GM23338 (cell line): ENCODE measurements around the gene MYO3B. TPM values are rescaled to one million over a fixed set of nuclear protein-coding genes. Genes with fewer than 3 reads are reported as not detected.

Experiments used
- ATAC-seq: fragments of 200-7000 bp; cut with Tn5 transposase; 3 replicates; pipeline ENCODE4 v1.9.1; 2020
- DNase-seq: peaks from one replicate; pipeline ENCODE4 v3.0.0-alpha.2; 2015; ENCODE audit warnings: low spot score
- H2AFZ ChIP-seq: fragments of 200-600 bp; sonication (generic); 2 replicates; pipeline ENCODE4 v1.8.0; 2016; ENCODE audit warnings: antibody characterized with exemption, mild to moderate bottlenecking, moderate library complexity
- H3F3A ChIP-seq: fragments of 200-600 bp; sonication (generic); replicated peaks from 2 replicates; pipeline ENCODE4 v1.8.0; 2017; ENCODE audit warnings: antibody characterized with exemption, mixed run types, low read depth
- H3K27ac ChIP-seq: fragments of 200-600 bp; sonication (generic); 2 replicates; pipeline ENCODE4 v1.6.1; 2016; ENCODE audit warnings: low read depth
- H3K27me3 ChIP-seq: fragments of 200-600 bp; sonication (generic); 2 replicates; pipeline ENCODE4 v1.8.0; 2016; ENCODE audit warnings: mild to moderate bottlenecking, mixed run types, moderate library complexity; ENCODE audit not compliant: insufficient read depth
- H3K36me3 ChIP-seq: fragments of 200-600 bp; sonication (generic); 2 replicates; pipeline ENCODE4 v1.8.0; 2016; ENCODE audit warnings: mild to moderate bottlenecking; ENCODE audit not compliant: insufficient read depth
- H3K4me1 ChIP-seq: fragments of 200-600 bp; sonication (generic); 2 replicates; pipeline ENCODE4 v1.8.0; 2016; ENCODE audit warnings: mild to moderate bottlenecking, moderate library complexity; ENCODE audit not compliant: insufficient read depth
- H3K4me2 ChIP-seq: fragments of 200-600 bp; sonication (generic); 2 replicates; pipeline ENCODE4 v1.7.1; 2017; ENCODE audit warnings: mixed run types
- H3K4me3 ChIP-seq: fragments of 200-600 bp; sonication (generic); 2 replicates; pipeline ENCODE4 v1.6.1; 2016; ENCODE audit warnings: mixed run types
- H3K79me2 ChIP-seq: fragments of 200-600 bp; sonication (generic); replicated peaks from 2 replicates; pipeline ENCODE4 v1.8.0; 2017; ENCODE audit warnings: mild to moderate bottlenecking; ENCODE audit not compliant: insufficient read depth
- H3K9me2 ChIP-seq: fragments of 200-600 bp; sonication (generic); 2 replicates; pipeline ENCODE4 v1.8.0; 2017; ENCODE audit not compliant: insufficient read depth
- H4K20me1 ChIP-seq: fragments of 200-600 bp; sonication (generic); replicated peaks from 2 replicates; pipeline ENCODE4 v1.8.0; 2017; ENCODE audit warnings: mild to moderate bottlenecking; ENCODE audit not compliant: insufficient read depth
- H3K27ac Mint-ChIP-seq: 2 replicates; pipeline ENCODE4 v1.8.0; 2020; ENCODE audit warnings: inconsistent platforms, mild to moderate bottlenecking, moderate library complexity, mixed read lengths
- H3K27me3 Mint-ChIP-seq: 3 replicates; pipeline ENCODE4 v1.8.0; 2022; ENCODE audit warnings: low read depth, mild to moderate bottlenecking, moderate library complexity, mixed read lengths, inconsistent platforms; ENCODE audit not compliant: insufficient read depth, poor library complexity
- H3K36me3 Mint-ChIP-seq: 3 replicates; pipeline ENCODE4 v1.8.0; 2021; ENCODE audit warnings: low read depth, mild to moderate bottlenecking, inconsistent platforms, moderate library complexity, mixed read lengths
- H3K4me1 Mint-ChIP-seq: 3 replicates; pipeline ENCODE4 v1.8.0; 2020; ENCODE audit warnings: mild to moderate bottlenecking, inconsistent platforms, mixed read lengths
- H3K4me3 Mint-ChIP-seq: 3 replicates; pipeline ENCODE4 v1.8.0; 2021; ENCODE audit warnings: moderate library complexity, mild to moderate bottlenecking, inconsistent platforms, mixed read lengths
- H3K9me3 Mint-ChIP-seq: 3 replicates; pipeline ENCODE4 v1.8.0; 2020; ENCODE audit warnings: moderate library complexity, mild to moderate bottlenecking, inconsistent platforms, mixed read lengths
- CREB1 ChIP-seq: fragments of 250-450 bp; sonication (Bioruptor Pico); IDR thresholded peaks from 2 replicates; pipeline ENCODE4 v1.5.0; 2020; ENCODE audit warnings: low read depth, mild to moderate bottlenecking, moderate library complexity
- EZH2phosphoT487 ChIP-seq: fragments of 200-600 bp; sonication (generic); IDR thresholded peaks from one replicate; pipeline ENCODE4 v1.8.1; 2018; ENCODE audit warnings: antibody characterized with exemption; ENCODE audit not compliant: unreplicated experiment
- NANOG ChIP-seq: IDR thresholded peaks from 2 replicates; pipeline ENCODE4 v1.6.1; 2016; ENCODE audit warnings: antibody characterized with exemption, borderline replicate concordance
- ZNF114 ChIP-seq: fragments of 250-450 bp; sonication (Bioruptor Pico); IDR thresholded peaks from 2 replicates; pipeline ENCODE4 v1.5.0; 2020; ENCODE audit warnings: mild to moderate bottlenecking, moderate library complexity
- polyA plus RNA-seq: library from polyadenylated mRNA; unstranded; fragments of >200 nt; fragmentation: Nextera tagmentation; extraction: Ambion mirVana; gene quantifications from 2 replicates; pipeline ENCODE4 v1.2.1, GENCODE V29; 2016
- total RNA-seq: library from RNA; depleted of rRNA; stranded (reverse); fragments of >200 nt; shearing (Covaris generic); gene quantifications from 2 replicates; pipeline ENCODE4 v1.2.3, GENCODE V29; 2014
- TF ChIP-seq, protein P1 (sequence below): fragments of 250-450 bp; sonication (Bioruptor Pico); IDR thresholded peaks from 2 replicates; pipeline ENCODE4 v1.5.0; 2020; ENCODE audit warnings: mild to moderate bottlenecking, moderate library complexity
- TF ChIP-seq, protein P2 (sequence below): IDR thresholded peaks from one replicate; pipeline ENCODE4 v1.6.1; 2018; ENCODE audit warnings: antibody characterized with exemption; ENCODE audit not compliant: unreplicated experiment
- TF ChIP-seq, protein P3 (sequence below), 2 experiments: fragments of 200-600 bp in 1 of 2; sonication (generic) in 1 of 2; conservative IDR thresholded peaks; 2 replicates each; pipeline versions ENCODE4 v1.5.1 to v1.6.1; 2016 to 2017; ENCODE audit warnings: antibody characterized with exemption in 2 of 2, low read depth in 2 of 2, mild to moderate bottlenecking in 2 of 2, moderate library complexity in 1 of 2

Gene MYO3B
- total and polyA plus RNA-seq, 2 experiments from 2014 or later, result 0.42 TPM; not detected in 1

DNA sequence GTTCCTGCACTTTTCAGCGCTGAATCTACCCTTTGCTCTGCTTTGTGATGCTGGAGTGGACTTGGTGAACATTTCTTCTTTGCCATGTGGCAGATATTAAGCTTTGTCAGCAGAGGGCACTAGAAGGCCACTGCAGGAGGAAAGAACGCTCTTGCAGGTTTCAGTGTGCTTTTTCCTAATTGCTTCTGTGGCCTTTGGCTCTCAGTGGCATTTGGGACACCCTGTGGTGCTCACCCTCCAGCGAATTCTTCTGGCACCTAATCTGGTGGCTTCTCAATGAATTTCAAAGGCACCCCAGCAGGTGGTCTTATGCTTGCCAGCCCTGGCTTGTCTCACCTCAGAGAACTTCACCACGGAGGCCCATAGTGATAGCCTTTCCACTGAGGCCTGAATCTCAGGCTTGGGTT lies 146.7 kb downstream of the MYO3B start:
- Histone ChIP-seq H3K79me2 (no peaks in the 10 kb centered on the region), H2AFZ (no peak overlapping the region), H3K27ac (no peak overlapping the region), H3K4me1 (no peaks in the 10 kb centered on the region; the same call in none of the 2 replicates), H3K9me2 (no peaks in the 10 kb centered on the region), H3K4me2 (no peak overlapping the region), H4K20me1 (no peaks in the 10 kb centered on the region), H3K27me3 (no peaks in the 10 kb centered on the region), H3K36me3 (no peaks in the 10 kb centered on the region; the same call in 1 of the 2 replicates), H3K4me3 (no peak overlapping the region), H3F3A (no peaks in the 10 kb centered on the region)
- ATAC-seq, result peak; percentile 94
- no peak overlapping the region for H3K27ac Mint-ChIP-seq
- H3K4me3 Mint-ChIP-seq, result no peak overlapping the region
- H3K4me1 Mint-ChIP-seq, result peaks cover 6% of the 10 kb centered on the region
- peaks cover 14% of the 10 kb centered on the region; the same call in 2 of the 3 replicates for H3K36me3 Mint-ChIP-seq
- H3K9me3 Mint-ChIP-seq, result peaks cover 15% of the 10 kb centered on the region
- peaks cover 4% of the 10 kb centered on the region for H3K27me3 Mint-ChIP-seq
- peak; percentile 86 for DNase-seq
- TF ChIP-seq, protein P1, sequence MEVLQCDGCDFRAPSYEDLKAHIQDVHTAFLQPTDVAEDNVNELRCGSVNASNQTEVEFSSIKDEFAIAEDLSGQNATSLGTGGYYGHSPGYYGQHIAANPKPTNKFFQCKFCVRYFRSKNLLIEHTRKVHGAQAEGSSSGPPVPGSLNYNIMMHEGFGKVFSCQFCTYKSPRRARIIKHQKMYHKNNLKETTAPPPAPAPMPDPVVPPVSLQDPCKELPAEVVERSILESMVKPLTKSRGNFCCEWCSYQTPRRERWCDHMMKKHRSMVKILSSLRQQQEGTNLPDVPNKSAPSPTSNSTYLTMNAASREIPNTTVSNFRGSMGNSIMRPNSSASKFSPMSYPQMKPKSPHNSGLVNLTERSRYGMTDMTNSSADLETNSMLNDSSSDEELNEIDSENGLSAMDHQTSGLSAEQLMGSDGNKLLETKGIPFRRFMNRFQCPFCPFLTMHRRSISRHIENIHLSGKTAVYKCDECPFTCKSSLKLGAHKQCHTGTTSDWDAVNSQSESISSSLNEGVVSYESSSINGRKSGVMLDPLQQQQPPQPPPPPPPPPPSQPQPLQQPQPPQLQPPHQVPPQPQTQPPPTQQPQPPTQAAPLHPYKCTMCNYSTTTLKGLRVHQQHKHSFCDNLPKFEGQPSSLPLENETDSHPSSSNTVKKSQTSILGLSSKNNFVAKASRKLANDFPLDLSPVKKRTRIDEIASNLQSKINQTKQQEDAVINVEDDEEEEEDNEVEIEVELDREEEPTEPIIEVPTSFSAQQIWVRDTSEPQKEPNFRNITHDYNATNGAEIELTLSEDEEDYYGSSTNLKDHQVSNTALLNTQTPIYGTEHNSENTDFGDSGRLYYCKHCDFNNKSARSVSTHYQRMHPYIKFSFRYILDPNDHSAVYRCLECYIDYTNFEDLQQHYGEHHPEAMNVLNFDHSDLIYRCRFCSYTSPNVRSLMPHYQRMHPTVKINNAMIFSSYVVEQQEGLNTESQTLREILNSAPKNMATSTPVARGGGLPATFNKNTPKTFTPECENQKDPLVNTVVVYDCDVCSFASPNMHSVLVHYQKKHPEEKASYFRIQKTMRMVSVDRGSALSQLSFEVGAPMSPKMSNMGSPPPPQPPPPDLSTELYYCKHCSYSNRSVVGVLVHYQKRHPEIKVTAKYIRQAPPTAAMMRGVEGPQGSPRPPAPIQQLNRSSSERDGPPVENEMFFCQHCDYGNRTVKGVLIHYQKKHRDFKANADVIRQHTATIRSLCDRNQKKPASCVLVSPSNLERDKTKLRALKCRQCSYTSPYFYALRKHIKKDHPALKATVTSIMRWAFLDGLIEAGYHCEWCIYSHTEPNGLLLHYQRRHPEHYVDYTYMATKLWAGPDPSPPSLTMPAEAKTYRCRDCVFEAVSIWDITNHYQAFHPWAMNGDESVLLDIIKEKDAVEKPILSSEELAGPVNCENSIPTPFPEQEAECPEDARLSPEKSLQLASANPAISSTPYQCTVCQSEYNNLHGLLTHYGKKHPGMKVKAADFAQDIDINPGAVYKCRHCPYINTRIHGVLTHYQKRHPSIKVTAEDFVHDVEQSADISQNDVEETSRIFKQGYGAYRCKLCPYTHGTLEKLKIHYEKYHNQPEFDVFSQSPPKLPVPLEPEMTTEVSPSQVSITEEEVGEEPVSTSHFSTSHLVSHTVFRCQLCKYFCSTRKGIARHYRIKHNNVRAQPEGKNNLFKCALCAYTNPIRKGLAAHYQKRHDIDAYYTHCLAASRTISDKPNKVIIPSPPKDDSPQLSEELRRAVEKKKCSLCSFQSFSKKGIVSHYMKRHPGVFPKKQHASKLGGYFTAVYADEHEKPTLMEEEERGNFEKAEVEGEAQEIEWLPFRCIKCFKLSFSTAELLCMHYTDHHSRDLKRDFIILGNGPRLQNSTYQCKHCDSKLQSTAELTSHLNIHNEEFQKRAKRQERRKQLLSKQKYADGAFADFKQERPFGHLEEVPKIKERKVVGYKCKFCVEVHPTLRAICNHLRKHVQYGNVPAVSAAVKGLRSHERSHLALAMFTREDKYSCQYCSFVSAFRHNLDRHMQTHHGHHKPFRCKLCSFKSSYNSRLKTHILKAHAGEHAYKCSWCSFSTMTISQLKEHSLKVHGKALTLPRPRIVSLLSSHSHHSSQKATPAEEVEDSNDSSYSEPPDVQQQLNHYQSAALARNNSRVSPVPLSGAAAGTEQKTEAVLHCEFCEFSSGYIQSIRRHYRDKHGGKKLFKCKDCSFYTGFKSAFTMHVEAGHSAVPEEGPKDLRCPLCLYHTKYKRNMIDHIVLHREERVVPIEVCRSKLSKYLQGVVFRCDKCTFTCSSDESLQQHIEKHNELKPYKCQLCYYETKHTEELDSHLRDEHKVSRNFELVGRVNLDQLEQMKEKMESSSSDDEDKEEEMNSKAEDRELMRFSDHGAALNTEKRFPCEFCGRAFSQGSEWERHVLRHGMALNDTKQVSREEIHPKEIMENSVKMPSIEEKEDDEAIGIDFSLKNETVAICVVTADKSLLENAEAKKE (CRISPR knock-in tag), result peak; percentile 97
- TF ChIP-seq CREB1 (CRISPR knock-in tag) (no peak), EZH2phosphoT487 (no peak), NANOG (no peak), ZNF114 (CRISPR knock-in tag) (0 out of 2 replicates have a peak, but pooled peaks have one; percentile 80)
- TF ChIP-seq, protein P2, sequence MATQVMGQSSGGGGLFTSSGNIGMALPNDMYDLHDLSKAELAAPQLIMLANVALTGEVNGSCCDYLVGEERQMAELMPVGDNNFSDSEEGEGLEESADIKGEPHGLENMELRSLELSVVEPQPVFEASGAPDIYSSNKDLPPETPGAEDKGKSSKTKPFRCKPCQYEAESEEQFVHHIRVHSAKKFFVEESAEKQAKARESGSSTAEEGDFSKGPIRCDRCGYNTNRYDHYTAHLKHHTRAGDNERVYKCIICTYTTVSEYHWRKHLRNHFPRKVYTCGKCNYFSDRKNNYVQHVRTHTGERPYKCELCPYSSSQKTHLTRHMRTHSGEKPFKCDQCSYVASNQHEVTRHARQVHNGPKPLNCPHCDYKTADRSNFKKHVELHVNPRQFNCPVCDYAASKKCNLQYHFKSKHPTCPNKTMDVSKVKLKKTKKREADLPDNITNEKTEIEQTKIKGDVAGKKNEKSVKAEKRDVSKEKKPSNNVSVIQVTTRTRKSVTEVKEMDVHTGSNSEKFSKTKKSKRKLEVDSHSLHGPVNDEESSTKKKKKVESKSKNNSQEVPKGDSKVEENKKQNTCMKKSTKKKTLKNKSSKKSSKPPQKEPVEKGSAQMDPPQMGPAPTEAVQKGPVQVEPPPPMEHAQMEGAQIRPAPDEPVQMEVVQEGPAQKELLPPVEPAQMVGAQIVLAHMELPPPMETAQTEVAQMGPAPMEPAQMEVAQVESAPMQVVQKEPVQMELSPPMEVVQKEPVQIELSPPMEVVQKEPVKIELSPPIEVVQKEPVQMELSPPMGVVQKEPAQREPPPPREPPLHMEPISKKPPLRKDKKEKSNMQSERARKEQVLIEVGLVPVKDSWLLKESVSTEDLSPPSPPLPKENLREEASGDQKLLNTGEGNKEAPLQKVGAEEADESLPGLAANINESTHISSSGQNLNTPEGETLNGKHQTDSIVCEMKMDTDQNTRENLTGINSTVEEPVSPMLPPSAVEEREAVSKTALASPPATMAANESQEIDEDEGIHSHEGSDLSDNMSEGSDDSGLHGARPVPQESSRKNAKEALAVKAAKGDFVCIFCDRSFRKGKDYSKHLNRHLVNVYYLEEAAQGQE, result no peak
- TF ChIP-seq, protein P3, sequence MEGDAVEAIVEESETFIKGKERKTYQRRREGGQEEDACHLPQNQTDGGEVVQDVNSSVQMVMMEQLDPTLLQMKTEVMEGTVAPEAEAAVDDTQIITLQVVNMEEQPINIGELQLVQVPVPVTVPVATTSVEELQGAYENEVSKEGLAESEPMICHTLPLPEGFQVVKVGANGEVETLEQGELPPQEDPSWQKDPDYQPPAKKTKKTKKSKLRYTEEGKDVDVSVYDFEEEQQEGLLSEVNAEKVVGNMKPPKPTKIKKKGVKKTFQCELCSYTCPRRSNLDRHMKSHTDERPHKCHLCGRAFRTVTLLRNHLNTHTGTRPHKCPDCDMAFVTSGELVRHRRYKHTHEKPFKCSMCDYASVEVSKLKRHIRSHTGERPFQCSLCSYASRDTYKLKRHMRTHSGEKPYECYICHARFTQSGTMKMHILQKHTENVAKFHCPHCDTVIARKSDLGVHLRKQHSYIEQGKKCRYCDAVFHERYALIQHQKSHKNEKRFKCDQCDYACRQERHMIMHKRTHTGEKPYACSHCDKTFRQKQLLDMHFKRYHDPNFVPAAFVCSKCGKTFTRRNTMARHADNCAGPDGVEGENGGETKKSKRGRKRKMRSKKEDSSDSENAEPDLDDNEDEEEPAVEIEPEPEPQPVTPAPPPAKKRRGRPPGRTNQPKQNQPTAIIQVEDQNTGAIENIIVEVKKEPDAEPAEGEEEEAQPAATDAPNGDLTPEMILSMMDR (conservative IDR thresholded peaks at IDR 0.05; ENCODE audit: low read depth in 2 of 2), result peak; percentile 87 to 98
